GM10248 (cell line): ENCODE data around the gene DNAJC18.
A peak's percentile ranks its signal among the peaks of the same experiment; 100 is the strongest.

Source experiments
- CTCF ChIA-PET: fragments of 300-600 bp; sonication (Branson Sonifier 250); formaldehyde crosslinking; extraction: SDS; loops from one replicate; lab custom pipeline; 2021; ENCODE audit warnings: antibody characterized with exemption; lab: Yijun Ruan, JAX
- POLR2A ChIA-PET: fragments of 350-650 bp; sonication (Branson Sonifier 250); formaldehyde crosslinking; extraction: SDS; loops from one replicate; lab custom pipeline; 2020; ENCODE audit warnings: antibody characterized with exemption; lab: Yijun Ruan, JAX
- DNase-seq: peaks from one replicate; pipeline ENCODE4 v3.0.0; 2012; ENCODE audit errors: extremely low spot score
- CTCF ChIP-seq: IDR thresholded peaks from 2 replicates; pipeline ENCODE4 v1.5.1; 2012; ENCODE audit warnings: mild to moderate bottlenecking, low read depth; ENCODE audit errors: extremely low read depth, missing control alignments, control extremely low read depth

The DNAJC18 gene

GRCh38 chr5:139461176-139461575 lies 21.9 kb upstream of the DNAJC18 start:
- ChIA-PET CTCF (interaction anchor here (1.8 to 2.1 kb wide), 3 partner anchors 17 to 59 kb away, joined by 4 to 6 read pairs (median 5); no protein-coding TSS in a partner anchor), POLR2A (no interaction called here)
- no peak for TF ChIP-seq CTCF
- DNase-seq = no peak

- DNase-seq = no peak
- ChIA-PET POLR2A (interaction anchor here (0.6 to 1.6 kb wide), 3 partner anchors 18 to 251 kb away, joined by 4 to 8 read pairs (median 4); partner anchors contain the start of gene DNAJC18), CTCF (interaction anchor here (1.2 to 1.9 kb wide), 3 partner anchors 18 to 58 kb away, joined by 4 to 5 read pairs (median 4); no protein-coding TSS in a partner anchor)
- no peak for TF ChIP-seq CTCF
Observed at GRCh38 chr5:139460455-139460854, 21.1 kb upstream of the DNAJC18 start.

- ChIA-PET CTCF (interaction anchor here (0.8 to 2.7 kb wide), 5 partner anchors 15 to 57 kb away, joined by 3 to 11 read pairs (median 5); no protein-coding TSS in a partner anchor), POLR2A (interaction anchor here (0.6 to 1.7 kb wide), 3 partner anchors 12 to 179 kb away, joined by 4 to 8 read pairs (median 6); partner anchors contain the start of gene DNAJC18)
Observed at GRCh38 chr5:139459451-139459934, 20.2 kb upstream of the DNAJC18 start.

GRCh38 chr5:139458580-139459407 lies 19.5 kb upstream of the DNAJC18 start:
- ChIA-PET CTCF (interaction anchor here (0.8 to 2.7 kb wide), 9 partner anchors 11 to 59 kb away, joined by 3 to 11 read pairs (median 5); partner anchors contain the start of gene DNAJC18), POLR2A (interaction anchor here (0.6 to 1.7 kb wide), 4 partner anchors 11 to 178 kb away, joined by 4 to 8 read pairs (median 6); partner anchors contain the start of gene DNAJC18)
- TF ChIP-seq CTCF = no peak
- peak; percentile 70 for DNase-seq

More at GRCh38 chr5:139459451-139459934, 20.2 kb upstream of the DNAJC18 start:
- DNase-seq = peak; percentile 61
- TF ChIP-seq CTCF = no peak

- CTCF ChIA-PET = interaction anchor here (1.1 to 2.7 kb wide), 9 partner anchors 10 to 60 kb away, joined by 3 to 11 read pairs (median 5); partner anchors contain the start of gene DNAJC18
- no peak for TF ChIP-seq CTCF
- POLR2A ChIA-PET = interaction anchor here (0.7 to 1.0 kb wide), 3 partner anchors 24 to 165 kb away, joined by 3 to 5 read pairs (median 3); partner anchors contain the start of gene MATR3
- DNase-seq = no peak
Observed at GRCh38 chr5:139457653-139458306, 18.5 kb upstream of the DNAJC18 start.
